Activated CD8-positive, alpha-beta memory T cell treated with anti-CD3 and anti-CD28 coated beads for 1 hour (primary cell): ENCODE results near the gene MTFR1L.
A peak's percentile ranks its signal among the peaks of the same experiment; 100 is the strongest.

Source experiments
- DNase-seq, 2 donors: peaks; one replicate each; pipeline ENCODE4 v3.0.0-alpha.2; 2020; ENCODE audit warnings: low read depth in 1 of 2; ENCODE audit errors: extremely low read depth in 1 of 2

MTFR1L gene

DNA sequence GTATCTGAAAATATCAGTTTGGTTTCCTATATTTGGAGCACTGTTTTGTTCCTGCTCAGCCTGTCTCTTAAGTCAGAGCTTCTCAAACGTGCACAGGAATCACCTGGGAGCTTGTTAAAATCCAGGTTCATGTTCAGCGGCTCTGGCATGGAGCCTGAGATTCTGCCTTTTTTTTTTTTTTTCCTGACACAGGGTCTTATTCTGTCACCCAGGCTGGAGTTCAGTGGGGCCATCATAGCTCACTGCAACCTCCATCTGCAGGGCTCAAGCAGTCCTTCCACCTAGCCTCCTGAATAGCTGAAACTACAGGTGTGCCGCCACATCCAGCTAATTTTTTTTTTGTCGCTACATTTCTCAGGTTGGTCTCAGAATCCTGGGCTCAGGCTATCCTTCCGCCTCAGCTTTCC, 32.0 kb upstream of the MTFR1L start:
- no peak for DNase-seq

DNA sequence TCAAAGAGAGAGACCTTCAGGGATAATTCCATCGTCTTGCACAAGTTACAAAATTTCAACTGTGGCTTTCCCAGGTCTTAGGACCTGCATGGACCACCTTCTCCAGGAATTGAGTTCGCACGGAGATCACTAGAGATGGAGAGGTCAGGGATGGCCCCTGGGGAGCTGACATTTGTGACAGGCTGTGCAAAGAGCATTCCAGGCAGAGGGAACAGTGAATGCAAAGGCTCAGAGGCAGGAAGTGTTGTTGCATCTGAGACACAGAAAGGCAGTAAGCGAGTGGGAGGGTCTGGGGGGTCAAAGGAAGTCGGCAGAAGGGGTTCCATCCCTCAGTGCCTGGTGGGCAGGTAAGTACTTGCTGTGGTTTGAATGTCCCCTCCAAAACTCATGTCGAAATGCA, 29.3 kb upstream of the MTFR1L start:
- DNase-seq: no peak

DNA sequence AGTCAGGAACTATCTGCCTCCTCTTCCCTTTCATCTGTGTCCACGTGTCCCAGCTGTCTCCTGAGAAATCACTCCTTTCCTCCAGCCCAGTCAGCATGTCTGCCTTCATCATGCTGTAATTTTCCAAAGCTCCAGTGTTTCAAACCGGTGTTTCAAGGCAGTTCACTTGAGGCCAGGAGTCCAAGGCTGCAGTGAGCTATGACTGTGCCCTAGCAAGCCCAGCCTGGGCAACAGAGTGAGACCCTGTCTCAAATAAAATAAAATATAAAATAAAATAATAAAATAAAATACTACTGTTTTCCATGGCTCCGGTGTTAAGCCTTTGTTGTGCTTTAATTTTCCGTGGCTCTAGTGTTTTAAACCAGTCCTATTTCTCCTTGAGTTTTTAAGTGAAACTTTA, 27.6 kb upstream of the MTFR1L start:
- DNase-seq: no peak

DNA sequence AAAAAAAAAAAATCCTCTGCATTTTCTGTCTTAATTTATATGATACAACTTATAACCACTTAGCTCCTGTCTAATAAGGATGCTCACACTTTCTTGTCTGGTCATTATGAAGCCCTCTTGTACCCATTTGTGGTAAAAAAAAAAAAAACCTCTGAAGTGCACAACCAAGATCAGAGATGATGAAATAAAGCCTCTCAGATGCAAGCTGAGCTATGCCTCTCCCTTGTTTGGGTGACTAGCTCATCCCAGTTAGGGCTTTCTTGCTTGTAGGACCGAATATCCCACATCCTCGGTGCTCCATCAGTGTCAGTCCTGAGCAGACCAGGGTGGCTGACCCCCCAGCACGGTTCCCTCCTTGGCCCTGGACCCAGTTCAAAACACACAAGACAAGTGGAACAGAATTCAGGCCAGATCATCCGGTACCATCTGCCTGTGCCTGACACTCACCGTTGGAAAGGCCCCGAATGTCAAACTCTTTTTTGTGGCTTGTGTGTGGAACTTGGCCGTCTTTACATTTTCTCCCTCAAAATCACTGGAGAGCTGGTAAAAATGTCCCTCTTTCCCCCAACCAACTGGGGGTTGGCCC, 26.1 kb upstream of the MTFR1L start:
- DNase-seq: no peak

DNA sequence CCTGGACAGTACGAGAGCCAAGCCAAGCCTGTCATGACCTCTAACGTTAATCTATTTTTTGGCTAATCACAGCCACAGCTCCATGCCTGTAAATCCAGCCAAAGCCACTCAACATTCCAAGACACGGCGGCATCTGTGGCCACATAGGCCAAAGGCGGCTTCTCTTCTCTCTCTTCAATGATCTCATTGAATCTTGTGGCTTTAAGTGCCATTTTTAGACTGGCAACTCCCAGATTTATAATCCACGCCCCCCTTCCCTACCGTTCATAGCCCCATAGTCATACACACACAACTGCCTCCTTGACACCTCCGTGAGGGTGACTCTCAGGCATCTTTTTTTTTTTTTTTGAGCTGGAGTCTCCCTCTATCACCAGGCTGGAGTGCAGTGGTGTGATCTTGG, 25.4 kb upstream of the MTFR1L start:
- no peak for DNase-seq

DNA sequence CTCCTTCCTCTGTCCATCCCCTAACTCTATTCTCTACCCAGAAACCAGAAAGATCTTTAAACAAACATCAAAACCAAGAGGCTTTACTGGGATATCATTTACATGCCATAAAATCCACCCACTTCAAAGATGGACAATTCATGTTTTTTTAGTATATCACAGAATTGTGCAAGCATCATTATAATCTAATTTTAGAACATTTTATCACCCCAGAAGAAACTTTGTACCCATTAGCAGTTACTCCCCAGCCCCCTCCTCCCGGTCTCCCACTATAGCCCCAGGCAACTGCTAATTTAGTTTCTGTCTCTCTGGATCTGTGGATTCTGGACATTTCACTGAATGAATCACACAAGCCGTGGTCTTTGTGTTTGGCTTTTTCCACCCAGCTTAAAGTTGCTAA, 24.5 kb upstream of the MTFR1L start:
- no peak for DNase-seq

DNA sequence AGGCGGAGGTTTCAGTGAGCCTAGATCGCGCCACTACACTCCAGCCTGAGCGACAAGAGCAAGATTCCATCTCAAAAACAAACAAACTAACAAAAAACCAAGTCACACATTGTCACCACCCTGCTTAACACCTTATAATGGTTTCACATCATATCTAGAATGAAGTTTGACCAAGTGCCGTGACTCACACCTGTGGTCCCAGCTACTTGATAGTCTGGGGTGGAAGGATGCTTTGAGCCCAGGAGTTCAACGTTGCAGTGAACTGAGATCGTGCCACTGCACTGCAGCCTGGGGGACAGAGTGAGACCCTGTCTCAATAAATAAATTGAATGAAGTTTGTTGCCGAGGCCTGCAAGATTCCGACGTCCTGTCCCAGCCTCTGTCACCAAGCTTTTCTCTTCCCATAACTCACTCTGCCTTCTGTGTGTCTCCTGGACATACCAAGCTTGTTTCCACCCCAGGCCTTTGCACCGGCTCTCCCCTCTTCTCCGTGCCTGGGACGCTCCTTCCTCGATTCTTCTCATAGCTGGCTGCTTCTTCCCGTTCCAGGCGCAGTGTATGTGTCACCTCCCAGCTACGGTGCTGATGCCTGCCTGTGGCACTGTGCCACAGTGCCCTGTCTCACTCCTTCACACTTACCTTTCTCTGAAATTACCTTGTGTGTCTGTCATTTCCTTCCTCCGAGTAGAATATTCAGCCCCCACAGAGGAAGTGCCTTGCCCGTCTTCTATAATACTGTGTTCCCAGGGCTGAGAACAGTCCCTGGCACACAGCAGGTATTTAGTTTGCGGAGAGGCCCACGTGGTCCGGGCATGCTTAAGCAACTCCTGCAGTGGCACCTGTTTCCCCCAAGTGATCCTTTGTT, 23.6 kb upstream of the MTFR1L start:
- peak in 1 of 2 donors; percentile 19 for DNase-seq

DNA sequence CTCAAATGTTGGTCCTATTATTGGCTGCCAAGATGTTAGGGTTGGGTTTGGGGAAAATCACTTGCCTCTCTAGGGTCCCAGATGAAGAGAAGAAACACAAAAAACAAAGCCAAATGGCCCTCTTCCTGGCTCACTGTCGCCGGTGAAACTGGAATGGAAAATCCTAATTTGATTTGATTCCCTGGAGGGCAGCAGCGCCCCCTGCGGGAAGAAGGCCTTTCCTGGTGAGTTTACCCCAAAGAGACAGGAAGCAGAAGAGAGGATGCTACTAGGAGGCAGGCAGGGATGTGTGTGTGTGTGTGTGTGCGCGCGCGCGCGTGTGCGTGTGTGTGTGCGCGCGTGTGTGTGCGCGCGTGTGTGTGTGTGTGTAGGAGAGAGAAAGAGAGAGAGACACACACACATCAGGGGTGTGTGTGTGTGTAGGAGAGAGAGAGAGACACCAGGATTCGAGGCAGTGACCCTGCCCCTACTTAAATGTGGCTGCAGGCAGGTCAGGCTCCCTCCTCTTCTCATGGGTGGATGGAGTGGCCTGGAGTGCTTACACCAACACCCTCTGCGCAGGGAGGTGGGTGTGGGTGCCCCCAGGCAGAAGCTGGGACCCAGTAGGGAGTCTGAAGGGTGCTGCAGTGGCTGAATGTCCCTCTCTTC, 22.8 kb upstream of the MTFR1L start:
- DNase-seq: peak; percentile 60 to 74

DNA sequence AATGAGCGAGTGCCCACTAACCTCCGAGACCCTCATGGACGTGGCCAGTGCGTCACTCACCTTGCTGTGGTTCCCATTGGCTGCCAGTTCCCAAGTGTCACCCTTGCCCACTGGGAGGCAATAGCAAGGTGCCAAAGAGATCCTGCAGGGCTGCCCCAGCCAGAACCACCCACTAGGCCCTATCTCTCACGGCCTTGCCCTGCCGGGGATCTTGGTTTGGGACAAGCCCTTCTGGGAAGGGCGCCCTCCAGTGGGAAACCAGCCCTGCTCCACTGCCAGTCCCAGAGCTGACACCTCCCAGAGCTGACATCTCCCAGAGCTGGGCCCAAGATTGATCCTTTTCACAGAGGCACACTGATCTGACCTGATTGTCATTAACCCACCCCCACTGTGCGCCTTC, 21.8 kb upstream of the MTFR1L start:
- DNase-seq: no peak

DNA sequence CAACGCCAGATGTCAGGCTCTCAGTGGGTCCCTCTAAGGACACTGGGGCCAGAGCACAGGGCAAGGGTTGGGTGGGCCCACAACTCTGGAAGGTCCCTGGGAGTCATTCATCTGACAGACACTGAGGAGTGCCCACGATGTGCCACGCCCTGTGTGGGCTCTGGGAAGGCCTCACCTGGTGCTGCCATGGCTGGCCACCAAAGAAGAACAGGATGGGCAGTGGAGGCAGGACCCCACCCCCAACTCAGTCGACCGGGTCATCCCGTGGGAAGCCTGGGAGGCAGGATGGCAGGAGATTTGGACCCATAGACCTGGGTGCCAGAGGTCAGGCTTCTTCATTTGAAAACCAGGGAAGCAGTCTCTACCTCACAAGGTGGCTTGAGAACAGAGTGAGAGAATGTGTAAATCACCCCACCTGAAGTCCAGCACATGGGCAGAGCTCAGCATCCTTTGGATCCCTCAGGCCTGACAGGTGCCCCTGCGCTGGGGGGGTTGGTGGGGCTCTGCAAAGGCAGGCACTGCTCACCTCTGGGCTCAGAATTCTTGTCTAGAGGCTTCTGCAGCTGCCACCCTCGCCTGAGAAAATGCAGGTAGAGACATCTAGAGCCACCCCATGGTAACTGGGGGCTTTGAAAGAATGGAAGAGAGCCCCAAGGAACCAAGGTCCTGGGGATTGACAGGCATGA, 20.9 kb upstream of the MTFR1L start:
- DNase-seq: no peak

DNA sequence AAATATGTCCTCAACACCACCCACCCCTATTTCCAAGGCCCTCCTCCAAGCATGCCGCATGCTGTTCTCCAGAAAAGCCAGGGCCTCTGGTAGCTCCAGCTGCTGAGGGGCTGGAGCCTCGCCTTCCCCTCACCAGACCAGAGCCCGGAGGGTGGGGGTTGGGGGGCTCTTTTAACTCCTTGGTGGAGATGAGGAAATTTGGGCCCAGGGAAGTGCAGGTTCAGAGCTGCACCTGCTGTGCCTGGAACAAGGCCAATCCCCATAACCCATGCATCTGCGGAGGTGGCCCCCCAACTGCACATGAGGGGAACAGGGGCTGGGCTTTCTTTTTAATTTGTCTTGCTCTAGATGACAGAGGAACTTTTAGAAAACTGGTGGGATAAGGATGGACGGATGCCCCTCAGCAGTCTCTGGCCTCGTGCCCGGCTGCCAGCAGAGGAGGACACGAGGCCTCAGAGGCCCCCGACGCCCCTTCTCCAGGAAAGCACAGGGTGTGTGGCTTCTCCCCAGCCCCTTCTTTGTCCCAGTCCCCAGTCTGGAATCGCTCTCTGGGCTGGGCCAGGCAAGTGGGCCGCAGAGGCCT, 20.3 kb upstream of the MTFR1L start:
- DNase-seq: no peak

DNA sequence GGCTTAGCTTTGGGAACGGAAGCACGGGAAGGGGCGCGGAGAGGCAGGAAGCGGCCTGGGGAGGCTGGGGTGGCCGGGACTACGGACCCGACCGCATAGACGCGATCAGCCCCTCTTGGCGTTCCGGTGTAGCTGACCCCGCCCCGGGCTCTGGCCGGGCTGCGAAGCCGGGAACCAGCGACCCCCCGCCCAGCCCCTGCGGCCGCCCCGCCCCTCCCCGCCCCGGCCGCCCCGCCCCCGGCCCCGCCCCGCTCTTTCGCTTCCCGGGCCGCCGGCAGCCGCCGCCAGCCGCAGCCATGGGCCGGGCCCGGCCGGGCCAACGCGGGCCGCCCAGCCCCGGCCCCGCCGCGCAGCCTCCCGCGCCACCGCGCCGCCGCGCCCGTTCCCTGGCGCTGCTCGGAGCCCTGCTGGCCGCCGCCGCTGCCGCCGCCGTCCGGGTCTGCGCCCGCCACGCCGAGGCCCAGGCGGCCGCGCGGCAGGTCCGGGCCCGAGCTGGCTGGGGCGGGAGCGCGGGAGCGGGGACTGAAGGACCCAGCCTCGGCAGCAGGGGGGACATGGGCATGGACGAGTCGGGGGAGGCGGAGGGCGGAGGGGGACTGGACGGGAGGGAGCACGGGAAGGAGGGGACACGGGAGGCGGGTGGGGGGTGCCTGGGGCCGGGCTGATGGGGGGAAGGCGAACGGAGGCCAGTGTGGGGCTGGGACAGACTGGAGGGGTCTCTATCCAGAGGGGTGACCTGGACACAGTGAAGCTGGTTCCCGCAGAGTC, 19.6 kb upstream of the MTFR1L start, which contains the start of gene SELENON:
TSS of gene SELENON (plus strand) at position 259 of the 768 bp plus-strand sequence. CDS start at position 297, 38 bp downstream.
- DNase-seq: no peak

DNA sequence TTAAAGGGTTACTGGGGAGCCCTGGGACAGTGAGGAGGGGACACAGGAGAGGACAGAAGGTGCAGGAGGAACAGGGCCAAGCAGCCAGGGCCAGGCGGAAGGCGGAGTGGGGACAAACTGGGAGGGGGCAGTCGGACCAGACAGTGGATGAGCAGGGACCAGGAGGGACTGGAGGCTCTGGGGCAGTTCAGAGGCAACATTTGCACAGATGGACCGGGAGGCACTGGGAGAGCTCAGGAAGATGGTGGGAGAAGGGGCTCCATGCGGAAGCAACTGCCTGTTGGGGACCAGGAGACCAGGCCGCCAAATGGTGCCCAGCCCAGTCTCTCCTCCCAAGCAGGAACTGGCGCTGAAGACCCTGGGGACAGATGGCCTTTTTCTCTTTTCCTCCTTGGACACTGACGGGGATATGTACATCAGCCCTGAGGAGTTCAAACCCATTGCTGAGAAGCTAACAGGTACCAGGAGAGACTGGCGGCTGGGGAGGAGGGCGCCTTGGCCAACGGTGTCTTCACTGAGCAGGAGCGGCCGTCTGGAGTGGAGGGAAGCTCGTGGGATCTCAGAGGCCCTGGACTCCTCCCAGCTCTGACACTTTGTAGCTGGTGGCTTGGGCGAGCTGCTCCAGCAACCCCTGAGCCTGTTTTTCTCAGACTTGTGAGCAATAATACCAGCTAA, 18.9 kb upstream of the MTFR1L start:
- no peak for DNase-seq

DNA sequence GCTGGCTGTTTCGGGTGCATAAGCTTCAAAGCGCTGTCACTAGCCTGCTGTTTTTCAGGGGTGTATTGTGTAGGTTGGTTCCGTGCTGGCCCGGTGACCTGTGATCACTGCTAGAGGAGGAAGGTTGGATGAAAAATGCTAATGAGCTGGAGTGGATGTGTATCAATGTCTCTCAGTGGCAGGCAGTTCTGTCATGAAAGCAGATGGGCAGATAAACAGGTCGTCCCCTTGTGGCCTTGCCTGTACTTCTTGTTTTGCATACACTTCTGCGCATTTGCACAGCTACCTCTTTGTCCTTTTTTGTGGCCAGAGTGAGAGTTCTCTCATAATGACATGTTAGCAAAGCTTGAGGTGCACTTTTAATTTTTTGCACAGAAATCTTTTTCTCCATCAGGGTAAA, 16.8 kb upstream of the MTFR1L start:
- DNase-seq: no peak

DNA sequence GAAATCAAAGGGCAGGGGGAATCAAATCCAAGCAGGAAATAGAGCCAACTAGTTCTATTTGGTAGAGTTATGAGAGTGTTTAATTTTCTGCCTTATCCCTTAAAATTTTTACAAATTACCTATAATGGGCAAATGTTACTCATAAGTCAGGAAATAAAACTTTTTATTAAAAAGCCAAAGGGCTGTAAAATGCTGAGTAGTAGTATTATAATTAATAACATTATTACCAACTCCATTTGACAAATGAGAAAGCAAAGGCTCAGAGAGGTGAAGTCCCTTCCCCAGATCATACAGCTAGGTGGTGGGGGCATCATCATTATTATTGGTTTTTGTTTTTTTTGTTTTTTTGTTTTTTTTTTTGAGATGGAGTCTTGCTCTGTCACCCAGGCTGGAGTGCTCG, 16.4 kb upstream of the MTFR1L start:
- DNase-seq: no peak

DNA sequence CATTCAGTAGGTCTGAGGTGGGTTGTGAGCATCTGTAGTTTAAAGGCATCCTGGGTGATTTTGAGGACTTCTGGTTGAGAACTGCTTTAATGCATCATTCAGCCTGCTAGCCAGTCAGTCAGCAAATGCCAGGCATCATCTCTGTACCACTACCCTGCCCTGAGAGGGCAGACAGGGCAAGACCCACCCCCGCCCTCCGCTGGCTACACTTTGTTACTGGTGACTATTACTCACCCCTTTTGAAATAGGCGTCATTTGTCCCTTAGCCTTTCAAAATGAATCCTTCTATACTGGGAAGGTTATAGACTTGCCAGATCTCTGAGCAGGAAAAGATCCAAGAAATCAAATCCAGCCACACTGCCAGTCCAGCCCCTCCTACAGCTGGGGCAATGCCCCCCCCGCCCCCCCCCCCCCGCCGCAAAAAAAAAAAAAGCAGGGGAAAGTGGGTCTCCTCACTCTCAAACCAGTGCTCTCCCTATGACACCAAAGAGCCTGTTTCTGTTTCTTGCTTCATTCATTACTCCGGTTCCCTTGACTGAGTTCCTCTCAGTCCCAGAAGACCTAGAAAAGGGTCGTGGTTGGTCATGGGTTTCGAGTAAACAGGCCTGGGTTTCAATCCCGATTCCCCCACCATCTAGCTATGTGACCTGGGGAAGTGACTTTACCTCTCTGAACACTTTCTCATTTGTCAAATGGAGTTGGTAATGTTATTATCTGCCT, 15.3 kb upstream of the MTFR1L start:
- DNase-seq: no peak

DNA sequence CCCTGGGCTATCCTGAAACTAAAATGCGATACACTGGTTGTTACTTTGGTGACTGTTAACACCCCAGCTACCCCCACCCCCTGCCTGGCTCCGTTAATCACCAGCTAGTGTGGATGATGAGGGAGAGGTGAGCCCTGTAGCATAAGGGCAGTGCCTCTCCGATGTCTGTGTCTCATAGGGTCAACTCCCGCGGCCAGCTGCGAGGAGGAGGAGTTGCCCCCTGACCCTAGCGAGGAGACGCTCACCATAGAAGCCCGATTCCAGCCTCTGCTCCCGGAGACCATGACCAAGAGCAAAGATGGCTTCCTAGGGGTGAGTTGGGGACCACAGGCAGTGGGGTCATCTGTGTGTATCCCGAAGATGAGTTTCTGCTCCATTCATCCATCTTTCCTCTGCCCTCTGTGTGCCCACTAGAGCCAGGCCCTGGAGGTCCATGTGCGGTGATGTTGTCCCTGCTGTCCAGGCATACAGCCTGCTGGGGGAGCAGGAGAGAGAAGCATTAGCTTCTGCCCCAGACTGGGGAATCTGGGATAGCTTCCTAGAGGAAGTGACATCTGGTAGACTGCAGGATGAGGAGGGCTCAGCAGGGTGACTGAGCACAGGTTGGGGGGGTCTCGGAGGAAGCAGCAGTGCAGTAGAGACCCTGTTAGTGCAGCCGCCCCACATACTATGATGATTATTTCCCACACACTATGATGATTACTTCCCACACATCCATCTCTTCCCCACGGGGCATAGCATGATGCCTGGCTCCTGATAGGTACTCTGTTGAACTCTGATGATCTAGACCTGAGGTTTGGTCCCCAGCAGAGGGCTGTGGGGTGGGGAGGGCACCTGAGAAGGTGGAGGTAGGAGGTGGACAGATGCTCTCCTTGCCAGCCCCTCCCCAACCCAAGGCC, 14.5 kb upstream of the MTFR1L start:
- no peak for DNase-seq

DNA sequence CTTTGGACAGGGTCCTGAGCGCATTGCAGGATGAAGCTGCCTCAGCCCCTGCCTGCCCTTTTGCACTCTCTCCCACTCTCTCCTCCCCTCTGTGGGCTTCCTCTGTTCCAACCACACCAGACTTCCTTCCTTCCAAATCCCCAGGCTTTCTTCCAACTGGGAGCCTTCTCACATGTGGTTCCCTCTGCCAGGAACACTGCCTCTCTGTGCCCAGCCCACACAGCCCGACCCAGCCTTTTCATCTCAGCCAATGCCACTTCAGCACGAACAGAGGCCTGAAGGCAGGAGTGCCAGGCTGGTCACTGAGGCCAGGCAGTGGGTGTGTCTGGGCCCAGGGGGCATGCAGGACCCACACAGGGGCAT, 13.9 kb upstream of the MTFR1L start:
- DNase-seq: no peak
